ENCODE data around the gene SHANK3.
A peak's percentile ranks its signal among the peaks of the same experiment; 100 is the strongest.
"Not testable (repeated sequence)": the region's sequence is repeated elsewhere in the genome, so short reads cannot be mapped to it uniquely, and the experiment has no call there.

Gene SHANK3

DNA sequence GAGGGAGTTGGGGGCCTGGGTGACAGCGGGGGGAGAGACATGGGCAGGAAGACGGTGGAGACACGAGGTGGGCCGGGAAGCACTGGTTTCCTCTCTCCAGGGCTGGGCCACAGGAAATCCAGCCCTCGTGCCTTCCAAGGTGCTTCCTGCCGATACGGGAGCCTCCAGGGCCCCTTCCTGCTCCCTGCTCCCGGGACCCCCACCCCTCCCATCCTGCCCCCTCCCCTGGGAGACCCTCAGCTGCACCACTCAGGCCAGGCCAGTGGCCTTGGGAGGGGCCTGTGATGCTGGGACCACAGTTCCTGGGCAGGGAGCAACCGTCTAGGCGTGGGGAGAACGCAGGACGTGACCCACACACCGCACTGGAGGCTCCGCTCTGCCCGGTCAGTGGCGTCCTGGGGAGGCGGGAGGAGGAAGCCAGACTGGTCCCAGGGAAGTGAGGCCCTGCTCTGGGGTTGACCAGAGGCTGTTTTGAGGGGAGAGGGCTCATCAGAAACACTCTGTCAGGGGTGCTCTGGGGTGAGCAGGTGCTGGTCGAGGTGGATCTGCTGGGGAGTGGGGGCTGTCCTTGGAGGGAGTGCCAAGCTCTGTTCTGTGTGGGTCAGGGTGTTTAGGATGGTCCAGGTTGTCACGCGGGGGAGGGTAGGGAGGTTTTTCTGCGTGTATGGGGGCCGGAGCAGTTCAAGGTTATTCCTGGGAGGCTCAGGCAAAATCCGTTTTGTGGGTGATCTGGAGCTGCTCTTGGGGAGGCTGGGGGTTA, at the start of gene SHANK3:
SHANK3 (plus strand) TSS at position 353 of the 760 bp plus-strand sequence.
- DNase-seq (ENCODE audit: low spot score), result no peak

DNA sequence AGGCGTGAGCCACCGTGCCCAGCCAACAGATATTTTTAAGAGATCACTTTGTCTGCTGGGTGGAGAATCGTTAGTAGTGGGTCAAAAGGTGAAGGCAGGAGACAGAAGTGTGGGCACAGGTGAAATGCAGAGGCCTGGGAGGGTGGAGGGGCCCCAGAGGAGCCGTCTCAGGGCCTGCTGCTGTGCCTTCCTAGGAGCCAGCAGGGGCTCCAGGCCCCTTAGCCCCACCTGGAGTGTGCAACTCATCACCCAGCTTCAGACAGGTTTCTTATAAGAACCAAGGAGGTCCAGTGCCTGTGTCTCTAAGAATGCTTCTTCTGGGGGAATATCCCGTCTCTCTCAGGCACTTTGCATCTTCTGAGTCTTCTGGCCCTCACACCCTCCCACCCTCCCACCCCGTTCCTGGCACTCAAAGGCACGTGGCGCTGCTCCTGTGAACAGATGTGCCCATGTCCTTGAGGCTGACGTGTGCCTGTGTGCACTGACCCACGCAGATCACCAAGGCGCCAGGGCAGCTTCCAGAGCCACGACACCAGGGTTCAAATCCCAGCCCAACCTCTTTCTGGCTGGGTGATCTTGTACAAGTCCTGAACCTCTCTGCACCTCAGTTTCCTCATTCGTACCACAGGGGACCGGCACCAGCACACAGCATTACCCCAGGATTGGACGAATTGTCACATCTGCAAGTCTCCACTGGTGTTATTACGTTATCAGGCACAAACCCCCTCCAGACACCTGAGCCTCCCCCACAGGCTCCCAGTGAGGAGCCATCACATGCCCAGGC, 48.1 kb upstream of the SHANK3 start:
- DNase-seq (ENCODE audit: low spot score), result no peak

DNA sequence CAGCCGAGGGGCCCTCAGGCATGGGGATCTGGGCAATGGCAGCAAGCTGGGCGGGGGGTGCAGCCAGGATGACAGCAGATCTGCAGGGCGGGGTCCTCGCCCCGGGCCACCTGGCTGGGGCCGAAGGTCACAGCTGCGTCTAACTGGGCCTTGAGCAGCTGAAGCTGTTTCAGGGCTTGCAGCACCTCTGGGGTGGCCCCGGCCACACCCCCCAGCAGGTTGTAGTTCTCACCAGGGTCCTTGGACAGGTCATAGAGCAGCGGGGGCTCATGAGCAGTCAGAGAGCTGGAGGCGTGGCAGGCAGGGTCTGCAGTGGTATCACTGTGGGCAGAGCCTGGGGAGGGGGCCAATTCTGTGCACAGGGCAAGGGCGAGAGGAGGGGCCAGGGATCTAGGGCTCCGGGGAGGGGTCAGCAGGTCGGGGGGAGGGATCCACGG, 47.5 kb upstream of the SHANK3 start:
- no peak for DNase-seq (ENCODE audit: low spot score)

DNA sequence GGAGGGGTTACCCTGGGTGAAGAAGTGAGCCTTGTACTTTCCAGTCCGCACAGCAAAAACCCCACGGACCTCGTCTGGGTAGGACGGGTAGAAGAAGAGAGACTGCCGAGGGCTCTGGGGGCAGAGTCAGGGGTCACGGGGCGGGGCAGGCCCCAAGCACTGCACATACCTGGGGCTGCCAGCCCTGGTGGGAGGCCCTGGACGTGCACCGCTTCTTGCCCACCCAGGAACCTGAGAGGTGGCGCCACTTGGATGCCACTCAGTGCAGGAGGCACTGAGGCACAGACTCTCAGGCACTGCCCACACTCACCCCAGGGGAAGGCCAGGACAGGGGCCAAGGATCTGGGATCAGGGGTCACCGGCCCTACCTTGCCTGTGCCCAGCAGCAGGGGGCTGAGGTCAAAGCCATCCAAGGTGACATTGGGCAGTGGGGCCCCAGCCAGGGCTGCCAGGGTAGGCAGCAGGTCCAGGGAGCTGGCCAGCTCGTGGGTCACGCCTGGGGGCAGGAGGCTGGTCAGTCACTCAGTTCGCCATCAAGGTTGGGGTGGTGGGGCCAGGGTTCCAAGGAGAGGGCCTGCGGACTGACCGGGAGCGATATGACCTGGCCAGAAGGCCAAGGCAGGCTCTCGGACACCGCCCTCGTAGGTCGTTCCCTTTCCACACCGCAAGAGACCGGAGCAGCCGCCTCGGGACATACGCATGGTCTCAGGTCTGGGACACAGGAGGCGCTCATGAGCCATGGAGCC, 46.9 kb upstream of the SHANK3 start:
- DNase-seq (ENCODE audit: low spot score), result no peak

DNA sequence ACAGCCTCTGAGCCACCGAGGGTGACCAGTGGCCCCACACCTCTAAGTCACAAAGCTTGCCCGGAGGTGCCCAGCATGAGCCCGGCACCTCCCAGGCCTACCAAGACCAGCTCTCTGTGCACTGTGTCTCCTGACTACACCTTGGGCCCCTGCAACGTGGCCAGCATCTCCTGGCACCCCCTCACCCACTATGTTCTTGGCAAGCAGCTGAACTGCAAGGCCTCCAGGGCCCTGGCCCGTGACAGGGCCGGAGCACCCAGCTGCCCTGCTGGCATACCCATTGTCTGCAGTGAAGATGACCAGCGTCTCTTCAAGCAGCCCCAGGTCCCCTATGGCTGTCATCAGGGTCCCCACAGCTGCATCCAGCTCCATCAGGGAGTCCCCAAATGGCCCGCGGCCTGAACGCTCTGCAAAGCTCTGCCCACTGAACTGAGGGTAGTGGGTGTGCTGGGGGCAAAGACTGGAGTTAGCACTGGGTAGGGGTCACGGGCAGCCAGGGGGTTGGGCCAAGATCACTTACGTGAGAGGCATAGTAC, 46.2 kb upstream of the SHANK3 start:
- DNase-seq (ENCODE audit: low spot score), result no peak

DNA sequence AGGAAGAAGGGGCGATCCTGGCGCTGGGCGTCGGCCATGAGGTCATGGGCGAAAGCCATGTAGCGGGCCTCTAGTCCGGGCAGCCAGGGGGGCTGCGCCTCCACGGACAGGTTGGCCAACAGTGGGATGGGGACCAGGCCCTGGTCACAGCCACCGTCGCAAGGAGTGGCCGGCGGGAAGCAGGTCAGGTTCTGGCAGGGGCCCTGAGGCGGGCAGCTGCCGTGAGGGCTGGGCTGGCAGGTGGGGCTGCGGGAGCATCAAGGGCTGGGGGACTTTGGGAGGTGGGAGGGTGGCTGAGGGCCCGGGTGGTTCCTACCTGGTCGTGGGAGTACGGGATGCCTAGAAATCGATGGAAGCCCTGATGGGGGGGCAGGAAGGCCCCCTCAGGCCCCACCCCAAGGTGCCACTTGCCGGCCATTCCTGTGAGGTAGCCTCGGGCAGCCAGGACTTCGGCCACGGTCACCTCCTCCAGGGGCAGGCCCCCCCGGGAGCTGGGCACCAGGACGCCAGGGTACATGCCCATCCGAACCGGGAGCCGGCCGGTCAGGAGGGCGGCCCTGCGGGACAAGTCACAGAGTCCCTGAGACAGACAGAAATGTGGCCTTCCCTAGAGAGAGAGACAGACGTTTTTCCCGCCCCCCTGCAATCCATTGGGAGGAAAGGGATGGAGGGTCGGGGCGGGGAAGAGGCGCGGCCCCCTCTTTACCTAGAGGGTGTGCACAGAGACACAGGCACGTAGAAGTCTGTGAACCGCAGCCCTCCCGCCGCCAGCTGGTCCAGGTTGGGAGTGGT, 45.6 kb upstream of the SHANK3 start:
- no peak for DNase-seq (ENCODE audit: low spot score)

DNA sequence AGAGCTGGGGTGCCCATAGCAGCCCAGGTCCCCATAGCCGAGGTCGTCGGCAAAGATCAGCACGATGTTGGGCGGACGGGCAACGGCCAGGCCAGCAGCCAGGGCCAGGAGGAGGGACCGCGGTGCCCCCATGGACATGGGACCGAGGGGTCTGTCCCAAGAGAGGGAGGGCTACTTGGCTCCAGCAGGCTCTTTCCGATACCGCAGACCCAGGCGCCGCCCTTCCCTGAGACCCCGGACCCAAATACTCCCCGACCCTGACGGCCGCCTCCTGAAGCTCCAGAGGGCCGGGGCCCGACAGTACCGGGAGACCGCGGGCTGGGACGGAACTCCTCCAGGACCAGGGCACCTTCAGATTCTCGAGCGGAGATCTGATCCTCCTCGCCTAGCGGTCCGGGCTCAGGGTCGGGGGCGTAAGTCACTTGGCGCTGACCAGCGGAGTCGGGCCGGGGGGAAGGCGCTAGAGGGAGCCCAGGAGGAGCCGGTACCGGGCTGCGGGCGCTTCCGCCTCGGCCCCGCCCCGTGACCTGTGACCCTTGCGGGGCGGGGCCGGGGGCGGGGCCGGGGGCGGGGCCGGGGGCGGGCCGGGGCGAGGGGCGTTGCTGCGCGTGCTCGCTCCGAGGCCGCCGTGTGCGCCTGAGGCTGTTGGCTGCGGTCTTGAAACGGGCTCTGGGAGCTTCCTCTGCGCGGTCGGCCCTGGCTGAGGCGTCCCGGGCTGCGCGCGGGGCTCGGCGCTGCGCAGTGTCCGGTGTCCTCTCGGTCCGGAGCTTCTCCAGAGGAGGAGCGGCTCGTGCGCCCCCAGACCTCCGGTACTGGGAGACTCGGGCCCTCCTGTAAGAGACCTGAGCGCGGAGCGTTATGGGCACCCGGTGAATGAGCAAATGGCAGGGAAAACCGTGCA, 44.7 kb upstream of the SHANK3 start, which contains the start of gene ARSA:
ARSA (minus strand) TSS at position 511 of the 901 bp plus-strand sequence; CDS start at position 138, 373 bp downstream.
- peak; percentile 74 for DNase-seq (ENCODE audit: low spot score)

DNA sequence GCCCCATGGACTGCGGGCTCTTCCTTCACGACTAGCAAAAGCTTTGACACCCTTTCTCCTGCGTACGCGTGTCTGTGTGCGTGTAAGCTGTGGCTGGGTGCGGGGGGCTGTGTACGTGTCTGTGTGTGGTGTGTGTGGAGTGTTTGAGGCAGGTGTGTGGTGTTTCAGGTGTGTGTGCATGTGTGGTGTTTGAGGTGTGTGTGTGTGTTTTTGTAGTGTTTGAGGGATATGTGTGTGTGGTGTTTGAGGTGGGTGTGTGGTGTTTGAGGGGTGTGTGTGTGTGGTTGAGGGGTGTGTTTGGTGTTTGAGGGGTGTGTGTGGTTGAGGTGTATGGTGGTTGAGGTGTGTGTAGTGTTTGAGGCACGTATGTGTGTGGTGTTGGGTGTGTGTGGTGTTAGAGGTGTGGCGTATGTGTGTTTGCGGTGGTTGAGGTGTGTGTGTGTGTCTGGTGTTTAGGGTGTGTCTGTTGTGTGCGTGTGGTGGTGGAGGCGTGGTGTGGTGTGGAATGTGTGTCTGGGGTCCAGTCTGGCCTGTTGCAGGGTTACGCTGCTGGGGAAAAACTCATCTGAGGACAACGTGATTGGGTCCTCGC, 44.0 kb upstream of the SHANK3 start:
- DNase-seq (ENCODE audit: low spot score), result no peak

DNA sequence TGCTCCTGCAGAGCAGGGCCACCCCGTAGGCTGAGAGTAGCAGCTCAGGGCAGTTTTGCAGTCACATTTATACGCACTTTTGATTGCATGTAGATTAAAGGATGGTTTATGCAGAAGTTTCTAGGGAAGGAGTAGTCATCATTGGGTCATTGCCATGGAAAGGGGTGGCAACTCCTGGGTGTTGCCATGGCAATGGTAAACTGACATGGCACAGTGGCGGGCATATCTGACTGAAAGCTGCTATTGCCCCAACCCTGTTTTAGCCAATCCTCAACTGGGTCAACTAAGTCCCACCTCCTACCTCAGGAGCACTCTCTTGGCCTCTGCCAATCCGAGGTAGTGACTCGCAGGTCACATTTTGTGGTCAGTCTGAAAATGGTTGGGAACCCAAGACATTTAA, 42.2 kb upstream of the SHANK3 start:
- DNase-seq (ENCODE audit: low spot score), result no peak

DNA sequence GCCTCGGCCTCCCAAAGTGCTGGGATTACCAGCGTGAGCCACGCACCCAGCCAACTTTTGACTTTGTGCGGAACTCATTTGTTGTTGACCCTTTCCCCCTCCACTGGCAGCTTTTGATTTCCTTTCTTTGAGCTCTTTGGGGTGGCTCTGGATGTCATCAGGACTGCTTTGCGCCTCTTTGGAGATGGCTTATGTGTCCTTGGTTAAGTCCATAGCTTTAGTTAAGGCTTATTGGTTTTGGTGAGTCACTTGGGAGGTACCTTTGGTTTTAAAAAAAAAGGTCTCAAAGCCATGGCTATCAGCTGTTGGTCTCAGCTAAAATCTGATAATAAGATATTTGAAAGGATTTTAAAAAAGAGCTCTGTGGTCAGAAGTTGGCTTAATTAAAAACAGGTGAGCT, 39.5 kb upstream of the SHANK3 start:
- DNase-seq (ENCODE audit: low spot score), result no peak

DNA sequence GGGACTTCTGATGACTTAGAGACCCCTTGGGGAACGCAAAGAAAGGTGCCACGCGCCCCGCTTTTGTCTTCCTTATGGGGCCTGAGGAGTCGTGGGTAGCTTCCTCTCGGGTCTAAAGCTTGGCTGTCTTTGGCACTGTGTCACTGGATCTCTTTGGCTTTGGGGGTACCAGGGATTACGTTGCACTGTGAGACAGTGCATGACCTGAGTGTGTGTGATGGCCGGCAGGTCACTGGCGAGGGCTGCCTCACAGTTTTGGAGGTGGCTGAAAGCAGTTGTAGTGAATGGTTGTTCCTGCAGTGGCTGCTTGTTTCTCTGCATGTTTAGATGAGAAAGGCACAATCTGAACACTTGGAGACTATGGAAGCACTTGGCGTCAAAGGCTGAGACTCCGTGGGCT, 38.9 kb upstream of the SHANK3 start:
- no peak for DNase-seq (ENCODE audit: low spot score)

DNA sequence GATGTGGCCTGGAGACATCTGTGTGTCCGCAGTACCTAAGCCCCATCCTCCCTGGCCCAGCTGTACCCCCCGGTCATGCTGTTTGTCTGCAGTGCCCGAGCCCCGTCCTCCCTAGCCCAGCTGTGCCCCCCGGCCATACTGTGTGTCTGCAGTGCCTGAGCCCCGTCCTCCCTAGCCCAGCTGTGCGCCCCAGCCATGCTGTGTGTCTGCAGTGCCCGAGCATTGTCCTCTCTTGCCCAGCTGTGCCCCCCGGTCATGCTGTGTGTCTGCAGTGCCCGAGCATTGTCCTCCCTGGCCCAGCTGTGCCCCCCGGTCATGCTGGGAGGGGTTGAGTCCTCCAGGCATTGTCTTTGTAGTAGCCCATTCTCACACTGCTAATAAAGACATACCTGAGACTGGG, 37.0 kb upstream of the SHANK3 start:
- no peak for DNase-seq (ENCODE audit: low spot score)

DNA sequence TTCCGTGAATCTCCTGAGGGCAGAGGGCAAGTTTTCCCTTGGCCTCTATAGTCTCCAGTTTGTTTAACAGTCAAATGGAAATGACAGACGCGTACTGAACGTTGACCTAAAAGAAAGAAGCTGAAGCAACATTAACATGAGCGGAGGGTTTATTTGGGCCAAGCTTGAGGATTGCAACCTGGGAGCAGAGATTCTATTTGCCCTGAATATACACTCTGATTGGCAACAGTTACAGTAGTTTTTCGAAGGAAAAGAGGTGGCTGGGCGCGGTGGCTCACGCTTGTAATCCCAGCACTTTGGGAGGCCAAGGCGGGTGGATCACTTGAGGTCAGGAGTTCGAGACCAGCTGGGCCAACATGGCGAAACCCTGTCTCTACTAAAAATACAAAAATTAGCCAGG, 32.3 kb upstream of the SHANK3 start:
- not testable (repeated sequence) for DNase-seq (ENCODE audit: low spot score)

DNA sequence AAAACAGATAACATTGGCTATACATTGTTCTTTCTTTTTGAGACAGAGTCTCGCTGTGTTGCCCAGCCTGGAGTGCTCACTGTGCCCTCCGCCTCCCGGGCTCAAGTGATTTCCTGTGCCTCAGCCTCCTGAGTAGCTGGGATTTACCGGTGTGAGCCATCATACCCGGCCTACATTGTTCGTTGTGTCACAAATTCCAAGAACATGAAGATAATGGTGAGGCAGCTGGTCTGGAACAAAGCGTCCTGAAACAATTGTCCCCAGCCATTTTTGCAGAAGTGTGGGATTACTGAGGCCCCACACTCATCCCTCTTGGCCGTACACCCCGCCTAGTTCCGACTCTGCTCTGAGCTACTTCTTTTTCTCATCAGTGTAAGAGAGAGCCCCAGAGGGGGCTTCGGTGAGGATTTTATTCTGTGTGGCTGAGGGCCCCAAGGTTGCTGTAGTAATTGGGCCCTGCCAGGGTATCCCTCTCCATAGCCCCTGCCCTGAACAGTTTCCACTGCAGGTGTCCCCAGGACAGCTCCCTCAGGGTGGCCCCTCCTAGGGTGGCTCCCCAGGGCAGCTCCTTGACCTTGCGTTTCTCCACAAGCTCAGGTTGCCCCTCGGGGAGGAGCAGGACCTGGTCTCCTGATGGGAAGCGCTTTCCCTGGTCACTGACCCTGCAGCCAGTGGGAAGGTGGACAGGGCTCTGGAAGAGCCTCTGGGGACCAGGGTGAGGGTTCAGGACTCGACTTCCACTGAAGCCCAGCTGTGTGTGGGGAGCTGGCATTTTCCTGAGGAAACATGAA, 31.6 kb upstream of the SHANK3 start:
- DNase-seq (ENCODE audit: low spot score), result no peak

DNA sequence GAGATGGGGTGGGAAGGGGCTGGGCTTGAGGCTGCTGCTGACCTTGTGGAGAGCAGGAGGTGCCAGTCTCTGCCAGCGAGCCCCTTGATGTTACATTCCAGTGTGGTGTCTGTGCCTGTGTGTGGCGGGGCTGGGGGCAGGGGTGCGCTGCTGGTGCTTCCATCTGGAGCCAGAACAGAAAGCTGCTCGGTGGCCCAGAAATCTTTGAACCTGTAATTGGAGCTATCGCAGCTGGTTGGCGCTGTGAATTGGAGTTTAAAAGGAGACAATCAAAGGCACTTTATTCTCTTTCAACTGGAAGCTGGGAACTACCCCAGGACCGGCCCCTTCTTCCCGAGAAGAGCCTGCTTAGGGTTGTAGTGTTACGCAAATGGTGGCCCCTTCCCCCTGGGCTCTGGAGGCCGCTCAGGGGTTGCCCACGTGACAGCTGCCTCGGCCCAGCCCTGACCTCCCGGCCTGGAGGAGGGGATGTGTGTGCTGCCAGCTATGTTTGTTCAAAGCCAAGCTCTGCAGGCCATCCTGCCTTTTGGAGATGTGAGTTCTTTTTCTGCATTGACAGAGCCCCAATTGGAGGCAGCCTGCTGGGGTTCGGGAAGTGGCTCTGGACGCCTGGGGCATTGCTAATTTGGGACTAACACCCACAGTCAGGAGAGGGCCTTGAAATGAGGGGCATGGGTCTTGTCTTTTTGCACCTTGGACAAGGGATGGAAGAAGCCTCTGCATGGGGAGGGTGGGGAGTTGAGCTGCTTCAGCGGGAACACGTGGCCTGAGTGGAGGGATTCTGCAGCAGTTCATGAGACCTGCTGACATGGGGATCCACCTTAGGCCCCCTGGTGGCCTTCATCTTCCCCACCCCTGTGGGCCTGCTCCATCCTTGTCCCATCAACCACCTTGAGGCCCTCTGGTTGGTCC, 30.7 kb upstream of the SHANK3 start:
- DNase-seq (ENCODE audit: low spot score), result peak; percentile 57

DNA sequence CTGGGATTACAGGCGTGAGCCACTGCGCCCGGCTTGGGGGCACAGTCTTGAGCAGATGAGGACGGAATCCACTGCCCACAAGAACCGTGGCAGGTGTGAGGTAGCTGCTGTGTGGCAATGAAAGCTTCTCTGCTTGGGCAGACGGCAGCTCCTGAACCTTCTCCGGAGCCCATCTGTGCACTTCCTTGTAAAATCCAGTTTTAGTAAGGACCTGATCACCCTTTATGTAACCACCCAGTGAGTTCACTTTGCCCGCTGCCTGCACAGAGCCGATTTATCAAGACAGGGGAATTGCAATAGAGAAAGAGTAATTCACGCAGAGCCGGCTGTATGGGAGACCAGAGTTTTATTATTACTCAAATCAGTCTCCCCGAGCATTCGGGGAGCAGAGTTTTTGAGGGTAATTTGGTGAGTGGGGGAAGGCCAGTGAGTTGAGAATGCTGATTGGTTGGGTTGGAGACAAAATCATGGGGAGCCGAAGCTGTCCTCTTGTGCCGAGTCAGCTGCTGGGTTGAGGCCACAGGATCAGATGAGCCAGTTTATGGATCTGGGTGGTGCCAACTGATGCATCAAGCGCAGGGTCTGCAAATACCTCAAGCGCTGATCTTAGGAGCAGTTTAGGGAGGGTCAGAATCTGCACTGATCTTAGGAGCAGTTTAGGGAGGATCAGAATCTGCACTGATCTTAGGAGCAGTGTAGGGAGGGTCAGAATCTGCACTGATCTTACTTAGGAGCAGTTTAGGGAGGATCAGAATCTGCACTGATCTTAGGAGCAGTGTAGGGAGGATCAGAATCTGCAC, 29.4 kb upstream of the SHANK3 start:
- DNase-seq (ENCODE audit: low spot score), result not testable (repeated sequence)

DNA sequence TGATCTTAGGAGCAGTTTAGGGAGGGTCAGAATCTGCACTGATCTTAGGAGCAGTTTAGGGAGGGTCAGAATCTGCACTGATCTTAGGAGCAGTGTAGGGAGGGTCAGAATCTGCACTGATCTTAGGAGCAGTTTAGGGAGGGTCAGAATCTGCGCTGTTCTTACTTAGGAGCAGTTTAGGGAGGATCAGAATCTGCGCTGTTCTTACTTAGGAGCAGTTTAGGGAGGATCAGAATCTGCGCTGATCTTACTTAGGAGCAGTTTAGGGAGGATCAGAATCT, 28.9 kb upstream of the SHANK3 start:
- not testable (repeated sequence) for DNase-seq (ENCODE audit: low spot score)

DNA sequence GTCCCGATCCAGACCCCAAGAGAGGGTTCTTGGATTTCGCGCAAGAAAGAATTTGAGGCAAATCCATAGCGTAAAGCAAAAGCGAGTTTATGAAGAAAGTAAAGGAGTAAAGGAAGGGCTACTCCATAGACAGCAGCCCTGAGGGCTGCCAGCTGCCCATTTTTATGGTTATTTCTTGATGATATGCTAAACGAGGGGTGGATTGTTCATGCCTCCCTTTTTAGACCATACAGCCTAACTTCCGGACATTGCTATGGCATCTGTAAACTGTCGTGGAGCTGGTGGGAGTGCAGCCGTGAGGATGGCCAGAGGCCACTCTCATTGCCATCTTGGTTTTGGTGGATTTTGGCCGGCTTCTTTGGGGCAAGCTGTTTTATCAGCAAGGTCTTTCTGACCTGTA, 19.4 kb upstream of the SHANK3 start:
- DNase-seq (ENCODE audit: low spot score), result no peak

All from HuH-7.5 (cell line).